Right atrium auricular region (tissue), 2 donors: ENCODE measurements around the gene NDUFC2. TPM values are rescaled to one million over a fixed set of nuclear protein-coding genes. Genes with fewer than 3 reads are reported as not detected.

Experiments used
- DNase-seq: peaks from one replicate; pipeline ENCODE4 v3.0.0-alpha.2; 2019; ENCODE audit warnings: low spot score
- H3K27ac ChIP-seq, 2 donors: fragments of 200-600 bp; sonication (generic); 1 replicate in 1 of 2; 2 replicates in 1 of 2; pipeline ENCODE4 v1.5.1; 2016 to 2019
- H3K27me3 ChIP-seq, 2 donors: fragments of 200-600 bp; sonication (generic); one replicate each; pipeline versions ENCODE4 v1.5.1 to v1.6.0; 2017 to 2019
- H3K36me3 ChIP-seq: fragments of 200-600 bp; sonication (generic); one replicate; pipeline ENCODE4 v1.5.1; 2016
- H3K4me1 ChIP-seq, 2 donors: fragments of 200-600 bp; sonication (generic); one replicate each; pipeline versions ENCODE4 v1.5.1 to v1.6.0; 2017 to 2019
- H3K4me3 ChIP-seq, 2 donors: fragments of 200-600 bp; sonication (generic); 1 replicate in 1 of 2; 2 replicates in 1 of 2; pipeline ENCODE4 v1.5.1; 2017 to 2019; ENCODE audit warnings: mild to moderate bottlenecking in 1 of 2, moderate library complexity in 1 of 2
- H3K9me3 ChIP-seq, 2 donors: fragments of 200-600 bp; sonication (generic); one replicate each; pipeline ENCODE4 v1.5.1; 2019
- CTCF ChIP-seq, 2 donors: fragments of 200-600 bp; sonication (generic); IDR thresholded peaks; one replicate each; pipeline ENCODE4 v1.5.1; 2019; ENCODE audit warnings: antibody characterized with exemption in 2 of 2
- total RNA-seq, 2 donors: library from RNA; depleted of rRNA; stranded (reverse); fragments of >200 nt; gene quantifications; one replicate each; pipeline ENCODE4 v1.1.0, GENCODE V29; 2016

NDUFC2 gene
- total RNA-seq, 2 donors from 2014 or later = 154 to 163 TPM

DNA sequence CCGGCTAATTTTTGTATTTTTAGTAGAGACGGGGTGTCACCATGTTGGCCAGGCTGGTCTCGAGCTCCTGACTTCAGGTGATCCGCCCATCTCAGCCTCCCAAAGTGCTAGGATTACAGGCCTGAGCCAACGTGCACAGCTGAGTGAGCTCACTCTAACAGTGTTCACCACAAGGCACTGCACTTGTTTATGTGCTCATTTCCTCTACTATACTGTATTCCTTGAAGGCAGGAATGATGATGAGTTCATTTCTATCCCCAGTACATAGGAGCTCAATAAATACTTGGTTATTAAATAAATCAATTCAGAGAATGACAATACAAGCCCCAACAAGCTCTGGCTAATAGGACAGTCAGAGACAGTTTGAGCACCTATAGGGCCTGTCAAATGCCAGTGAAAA, 30.7 kb upstream of the NDUFC2 start:
- no peak for TF ChIP-seq CTCF (IDR thresholded peaks at IDR 0.05)
- no peaks in the 10 kb centered on the region for H3K4me1 ChIP-seq
- H3K27me3 ChIP-seq = no peaks in the 10 kb centered on the region
- DNase-seq = no peak
- H3K27ac ChIP-seq = no peak overlapping the region
- H3K4me3 ChIP-seq = no peak overlapping the region
- peaks cover 37% of the 10 kb centered on the region for H3K36me3 ChIP-seq
- H3K9me3 ChIP-seq = no peaks in the 10 kb centered on the region

DNA sequence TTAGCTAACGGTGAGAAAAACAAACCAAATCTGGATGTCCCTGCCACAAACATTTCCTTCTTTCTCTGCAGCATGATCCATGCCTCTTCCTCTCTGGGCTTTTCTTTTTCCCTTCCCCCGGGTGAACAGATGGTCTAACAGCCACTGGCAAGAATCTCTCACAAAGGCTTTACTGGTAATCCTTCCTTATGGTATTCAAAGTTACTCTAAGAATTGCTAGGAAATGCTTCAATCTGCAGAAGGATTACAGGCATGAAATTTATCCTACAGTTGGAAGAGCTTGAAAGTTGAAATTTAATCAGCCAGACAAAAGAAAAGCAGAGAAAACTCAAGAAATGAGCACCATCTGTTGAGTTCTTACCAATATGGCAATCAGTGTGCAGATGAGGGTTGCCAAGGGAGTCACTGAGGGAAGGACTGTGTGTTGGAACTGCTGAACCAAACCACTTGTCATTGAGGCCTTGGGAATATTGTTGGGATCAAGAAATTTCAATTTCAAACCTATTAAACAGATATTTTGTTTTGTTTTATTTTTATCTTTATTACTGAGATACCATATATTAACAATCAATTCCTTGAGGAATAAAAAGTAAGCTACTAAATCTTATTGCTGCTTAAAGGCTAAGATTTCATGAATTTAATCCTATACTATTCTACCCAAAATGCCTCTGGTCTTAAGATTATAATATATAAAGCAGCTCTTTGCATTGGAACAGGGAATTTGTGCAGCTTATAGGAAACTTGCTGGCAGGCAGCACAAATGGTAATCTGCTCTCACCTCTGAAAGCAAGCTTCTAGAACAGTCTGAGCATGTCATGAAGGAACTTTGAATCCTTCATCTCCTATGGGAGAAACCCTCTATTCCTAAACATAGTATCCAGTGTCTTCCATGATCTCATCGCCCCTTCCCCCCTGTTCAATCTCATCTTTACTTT, 29.7 kb upstream of the NDUFC2 start:
- Histone ChIP-seq H3K36me3 (peaks cover 37% of the 10 kb centered on the region), H3K27me3 (no peaks in the 10 kb centered on the region), H3K9me3 (no peaks in the 10 kb centered on the region), H3K27ac (no peak overlapping the region), H3K4me1 (no peaks in the 10 kb centered on the region), H3K4me3 (no peak overlapping the region)
- no peak for TF ChIP-seq CTCF (IDR thresholded peaks at IDR 0.05)
- DNase-seq = no peak

DNA sequence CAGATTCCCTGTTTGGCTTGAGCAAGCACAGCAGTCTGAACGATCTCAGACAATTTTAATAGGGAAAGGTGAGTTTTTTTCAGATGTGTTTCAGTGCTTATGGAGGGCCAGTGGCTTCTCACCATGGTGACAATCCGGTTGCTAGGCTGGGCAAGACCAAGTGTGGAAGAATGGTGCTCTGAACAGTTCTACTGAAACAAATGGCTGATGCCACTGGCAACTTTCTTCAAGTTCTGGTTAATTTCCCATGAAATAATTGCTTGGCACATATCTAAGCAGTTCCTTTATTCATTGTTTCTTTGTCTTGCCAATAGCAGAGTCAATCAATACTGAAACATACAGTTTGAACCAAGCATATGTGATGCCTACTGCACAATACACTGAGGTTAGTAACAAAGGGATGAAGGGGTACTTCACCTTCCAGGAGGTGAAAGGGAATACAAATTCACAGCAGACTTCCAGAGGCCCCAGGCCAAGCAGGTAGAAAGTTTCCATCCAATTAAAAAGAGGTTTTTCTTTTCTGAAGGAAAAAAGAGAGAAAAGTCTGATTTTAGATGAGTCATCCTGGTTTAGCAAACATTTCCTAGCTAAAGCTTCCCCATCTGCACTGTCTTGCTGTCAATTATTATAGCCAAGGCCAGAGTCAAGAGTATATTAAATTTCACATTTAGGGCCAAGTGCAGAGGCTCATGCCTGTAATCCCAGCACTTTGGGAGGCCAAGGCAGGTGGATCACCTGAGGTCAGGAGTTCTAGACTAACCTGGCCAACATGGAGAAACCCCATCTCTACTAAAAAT, 21.2 kb upstream of the NDUFC2 start:
- no peak for DNase-seq
- no peak for TF ChIP-seq CTCF (IDR thresholded peaks at IDR 0.05)
- Histone ChIP-seq H3K27ac (no peak overlapping the region), H3K4me1 (no peaks in the 10 kb centered on the region), H3K36me3 (peaks cover 22% of the 10 kb centered on the region), H3K9me3 (no peaks in the 10 kb centered on the region), H3K27me3 (no peaks in the 10 kb centered on the region), H3K4me3 (no peak overlapping the region)

DNA sequence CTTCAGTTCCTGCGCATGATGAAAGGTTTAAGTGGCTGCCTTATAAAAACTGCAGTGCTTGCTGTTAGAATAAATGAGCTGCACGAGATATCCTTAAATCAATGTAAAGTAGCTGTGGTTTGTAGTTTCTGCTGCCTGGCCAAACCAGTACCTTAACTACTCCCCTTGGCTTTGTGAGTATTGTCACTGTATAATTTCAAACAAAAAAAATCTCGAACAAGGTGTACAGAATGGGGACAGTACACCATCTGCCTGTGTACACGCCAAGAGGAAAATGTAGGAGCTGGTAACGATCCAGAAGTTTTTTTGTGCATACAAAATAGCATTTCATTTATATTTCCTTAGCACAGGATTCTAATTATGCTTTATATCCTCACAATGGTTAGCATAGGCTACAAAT, 20.6 kb upstream of the NDUFC2 start:
- Histone ChIP-seq H3K4me3 (no peak overlapping the region), H3K36me3 (peaks cover 22% of the 10 kb centered on the region), H3K27ac (no peak overlapping the region), H3K4me1 (no peaks in the 10 kb centered on the region), H3K27me3 (no peaks in the 10 kb centered on the region), H3K9me3 (no peaks in the 10 kb centered on the region)
- no peak for DNase-seq
- TF ChIP-seq CTCF (IDR thresholded peaks at IDR 0.05) = no peak

DNA sequence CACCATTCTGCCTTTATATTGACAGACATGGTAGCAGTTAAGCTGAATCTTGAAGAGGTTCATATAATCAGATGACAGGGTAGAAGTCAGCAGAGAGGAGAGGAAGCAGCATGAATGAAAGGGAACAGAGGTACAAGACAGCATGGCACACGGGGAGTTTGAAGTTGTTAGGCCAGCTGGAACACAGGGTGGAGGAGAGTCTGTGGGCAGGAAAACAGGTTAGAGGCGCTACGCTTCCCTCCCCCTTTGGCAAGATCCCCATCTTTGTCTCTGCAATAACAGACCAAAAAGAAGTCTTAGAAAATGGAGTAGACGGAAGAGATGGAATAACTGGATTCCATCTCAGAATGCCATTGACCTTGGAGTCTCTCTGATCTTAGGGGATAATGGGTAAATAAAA, 20.0 kb upstream of the NDUFC2 start:
- no peak for TF ChIP-seq CTCF (IDR thresholded peaks at IDR 0.05)
- Histone ChIP-seq H3K27me3 (no peaks in the 10 kb centered on the region), H3K9me3 (no peaks in the 10 kb centered on the region), H3K27ac (no peak overlapping the region), H3K4me1 (no peaks in the 10 kb centered on the region), H3K4me3 (no peak overlapping the region), H3K36me3 (peaks cover 26% of the 10 kb centered on the region)
- DNase-seq = no peak
